Esophagus squamous epithelium (tissue), 4 donors: Measurements from ENCODE around the gene BFSP1.

Source experiments
- CTCF ChIP-seq, 6 experiments: fragments of 450-650 bp in 4 of 6; fragments of 200-600 bp in 2 of 6; sonication (generic) in 2 of 6; IDR thresholded peaks; one replicate each; pipeline ENCODE4 v1.5.1; 2016 to 2019; ENCODE audit warnings: antibody characterized with exemption in 6 of 6, mild to moderate bottlenecking in 4 of 6, moderate library complexity in 4 of 6
- POLR2A ChIP-seq, 4 donors: fragments of 450-650 bp; IDR thresholded peaks; one replicate each; pipeline ENCODE4 v1.6.1; 2017; ENCODE audit warnings: antibody characterized with exemption in 4 of 4, mild to moderate bottlenecking in 4 of 4, moderate library complexity in 3 of 4

- TF ChIP-seq POLR2A (IDR thresholded peaks at IDR 0.05) (no peak), CTCF (IDR thresholded peaks at IDR 0.05) (no peak)
Measured at GRCh38 chr20:17501701-17502100, 29.5 kb downstream of the BFSP1 start.
